ENCODE results near the gene MMP11.
A peak's percentile ranks its signal among the peaks of the same experiment; 100 is the strongest.

GRCh38 chr22:23790819-23791737 lies 18.4 kb downstream of the MMP11 start:
- TF ChIP-seq CTCF (IDR thresholded peaks at IDR 0.05) (no peak), POLR2AphosphoS5 (IDR thresholded peaks at IDR 0.05; ENCODE audit: low read depth, low read length) (peak; percentile 30; the same call in 1 of the 2 replicates), EZH2phosphoT487 (IDR thresholded peaks at IDR 0.05; ENCODE audit: borderline replicate concordance, low read depth) (no peak), REST (IDR thresholded peaks at IDR 0.05; ENCODE audit: low read depth, low read length) (no peak), RFX5 (IDR thresholded peaks at IDR 0.05; ENCODE audit: low read length) (no peak), SMC3 (IDR thresholded peaks at IDR 0.05; ENCODE audit: low read depth, low read length) (no peak), GABPA (IDR thresholded peaks at IDR 0.05; ENCODE audit: low read depth) (no peak), FOXM1 (IDR thresholded peaks at IDR 0.05; ENCODE audit: low read depth) (no peak)

All from SK-N-SH (cell line).